Adrenal gland (tissue), 12 donors: Measurements from ENCODE around the gene EFNA5. TPM values are rescaled to one million over a fixed set of nuclear protein-coding genes. Genes with fewer than 3 reads are reported as not detected.

ENCODE experiments used
- DNase-seq, 7 donors: peaks; one replicate each; pipeline ENCODE4 v3.0.0-alpha.2; 2019 to 2020
- H3K27ac ChIP-seq, 5 donors: fragments of 200-600 bp; sonication (generic) in 4 of 5; 1 replicate in 3 of 5; 2 replicates in 2 of 5; pipeline versions ENCODE4 v1.5.1 to v1.8.0; 2016 to 2020; ENCODE audit warnings: mild to moderate bottlenecking in 1 of 5
- H3K27me3 ChIP-seq: fragments of 200-600 bp; 2 replicates; pipeline ENCODE4 v1.8.0; 2021
- H3K36me3 ChIP-seq, 2 donors: fragments of 200-600 bp; replicated peaks in 1 of 2; 1 replicate in 1 of 2; 2 replicates in 1 of 2; pipeline versions ENCODE4 v1.5.1 to v1.8.0; 2018 to 2022
- H3K4me1 ChIP-seq, 2 donors: fragments of 200-600 bp; replicated peaks in 1 of 2; 1 replicate in 1 of 2; 2 replicates in 1 of 2; pipeline versions ENCODE4 v1.5.1 to v1.8.0; 2018 to 2021
- H3K4me3 ChIP-seq, 4 donors: fragments of 200-600 bp; sonication (generic) in 3 of 4; one replicate each; pipeline ENCODE4 v1.5.1; 2016 to 2018
- H3K9me3 ChIP-seq, 3 donors: fragments of 200-600 bp; sonication (generic) in 1 of 3; replicated peaks in 1 of 3; 1 replicate in 2 of 3; 2 replicates in 1 of 3; pipeline versions ENCODE4 v1.5.1 to v1.8.0; 2016 to 2021
- CTCF ChIP-seq, 6 experiments: fragments of 450-650 bp in 4 of 6; fragments of 200-600 bp in 2 of 6; sonication (generic) in 1 of 6; IDR thresholded peaks; 1 replicate in 5 of 6; 2 replicates in 1 of 6; pipeline versions ENCODE4 v1.5.1 to v1.8.0; 2016 to 2021; ENCODE audit warnings: antibody characterized with exemption in 6 of 6, mild to moderate bottlenecking in 2 of 6, moderate library complexity in 1 of 6
- POLR2A ChIP-seq, 2 donors: fragments of 450-650 bp; IDR thresholded peaks; one replicate each; pipeline ENCODE4 v1.6.1; 2017; ENCODE audit warnings: antibody characterized with exemption in 2 of 2, mild to moderate bottlenecking in 2 of 2, moderate library complexity in 1 of 2
- WGBS, 4 donors: extraction: QIAGEN DNeasy Blood & Tissue Kit in 2 of 4; methylation state at CpG; one replicate each; pipeline versions ENCODE4 v1.1.5 to v1.1.7; 2013 to 2017; 5-methylcytosine and 5-hydroxymethylcytosine counted together
- intact Hi-C, 2 donors: fragments of 100-400 bp; cut with DNase I; formaldehyde crosslinking; loops; one replicate each; pipeline versions ENCODE4 v1.14.1 to v1.15.0; 2022 to 2023
- polyA plus RNA-seq, 3 donors: library from polyadenylated mRNA; stranded (reverse); fragments of 200-250 nt in 2 of 3; fragments of 350-450 nt in 1 of 3; fragmentation: Illumina TruSeq in 1 of 3; extraction: RNeasy Lipid Tissue Mini Kit (QIAGEN cat#74804) in 1 of 3; gene quantifications; one replicate each; pipeline ENCODE4 v1.2.3, GENCODE V29; 2013 to 2014
- total RNA-seq, 9 donors: library from RNA; depleted of rRNA in 4 of 9; stranded (reverse); fragments of >200 nt in 4 of 9; fragments of 120-200 nt in 1 of 9; fragmentation: NEBNext Ultra II Directional in 1 of 9; extraction: Animal tissue kit (Norgen Biotek cat#: 25700) in 1 of 9; gene quantifications; one replicate each; pipeline versions ENCODE4 v1.1.0 to v1.2.4, GENCODE V29; 2013 to 2023
- donor health status: healthy with polysubstance abuse.
- donor health status: Bipolar disorder and iron deficiency.
- donor health status: DM: yes; HTN: yes; CAD: no.
- donor health status: DM: no; HTN: no; CAD: no.
- donor health status: DM: no; HTN: no; CAD: no.
- donor health status: DM: yes; HTN: yes; CAD: no.

The EFNA5 gene
- total and polyA plus RNA-seq, 12 donors, result 0.06 to 11.8 (median 1.6) TPM

- Histone ChIP-seq H3K36me3 (no peaks in the 10 kb centered on the region), H3K27me3 (no peaks in the 10 kb centered on the region), H3K9me3 (no peaks in the 10 kb centered on the region), H3K27ac (no peak overlapping the region), H3K4me1 (no peaks in the 10 kb centered on the region), H3K4me3 (no peak overlapping the region)
- intact Hi-C loops, result no loop called here
- WGBS, 4 donors, result 95 to 99% (median 97%) methylated on average over 7 of the region's 7 CpGs
- TF ChIP-seq POLR2A (IDR thresholded peaks at IDR 0.05) (no peak), CTCF (IDR thresholded peaks at IDR 0.05) (no peak)
- DNase-seq, result no peak
These were observed 114.2 kb downstream of the EFNA5 start for GRCh38 chr5:107556575-107556974.

- no peaks in the 10 kb centered on the region for H3K9me3 ChIP-seq
- intact Hi-C loops, result no loop called here
- H3K36me3 ChIP-seq, result no peaks in the 10 kb centered on the region
- WGBS, 4 donors, result 77 to 87% (median 81%) methylated on average over 4 of the region's 4 CpGs
- DNase-seq, result no peak
- no peaks in the 10 kb centered on the region for H3K27me3 ChIP-seq
- no peak overlapping the region for H3K27ac ChIP-seq
- H3K4me1 ChIP-seq, result no peaks in the 10 kb centered on the region
- TF ChIP-seq POLR2A (IDR thresholded peaks at IDR 0.05), result no peak
- no peak for TF ChIP-seq CTCF (IDR thresholded peaks at IDR 0.05)
- H3K4me3 ChIP-seq, result no peak overlapping the region
These were observed 115.2 kb downstream of the EFNA5 start for GRCh38 chr5:107555425-107556090.

GRCh38 chr5:107554776-107555424 lies 115.8 kb downstream of the EFNA5 start:
- H3K27me3 ChIP-seq, result no peaks in the 10 kb centered on the region
- no peak overlapping the region for H3K27ac ChIP-seq
- intact Hi-C loops, result no loop called here
- H3K4me3 ChIP-seq, result no peak overlapping the region
- no peaks in the 10 kb centered on the region for H3K36me3 ChIP-seq
- no peak for DNase-seq
- TF ChIP-seq CTCF (IDR thresholded peaks at IDR 0.05), result no peak
- TF ChIP-seq POLR2A (IDR thresholded peaks at IDR 0.05), result no peak
- WGBS, 4 donors, result 78 to 93% (median 82%) methylated on average over 7 of the region's 7 CpGs
- H3K9me3 ChIP-seq, result no peaks in the 10 kb centered on the region
- no peaks in the 10 kb centered on the region for H3K4me1 ChIP-seq

GRCh38 chr5:107553117-107553555 lies 117.6 kb downstream of the EFNA5 start:
- Histone ChIP-seq H3K27me3 (no peaks in the 10 kb centered on the region), H3K36me3 (no peaks in the 10 kb centered on the region), H3K4me1 (no peaks in the 10 kb centered on the region), H3K27ac (no peak overlapping the region), H3K4me3 (no peak overlapping the region), H3K9me3 (no peaks in the 10 kb centered on the region)
- WGBS, 4 donors, result 67 to 78% (median 74%) methylated on average over 7 of the region's 7 CpGs
- no peak for DNase-seq
- intact Hi-C loops, result no loop called here
- TF ChIP-seq CTCF (IDR thresholded peaks at IDR 0.05) (no peak), POLR2A (IDR thresholded peaks at IDR 0.05) (no peak)
